ENCODE data around the gene LIG1. TPM values are rescaled to one million over a fixed set of nuclear protein-coding genes. Genes with fewer than 3 reads are reported as not detected.

LIG1 gene
- total RNA-seq: 138 and 144 TPM in 2 replicates

GRCh38 chr19:48169939-48170803 is at the start of gene LIG1, which contains the start of gene ZSWIM9:
Gene LIG1 (minus strand): TSS chr19:48170344. CDS start chr19:48165566, 4,778 bp downstream.
Gene ZSWIM9 (plus strand): TSS chr19:48170680. CDS start chr19:48171803, 1,123 bp downstream.
- Mint-ChIP-seq H3K4me3 (peak within 1 kb of the TSS; percentile 98), H3K9me3 (no peaks in the 10 kb centered on the region), H3K36me3 (ENCODE audit: low read depth) (peaks cover 36% of the 10 kb centered on the region), H3K27ac (peak within 1 kb of the TSS; percentile 96), H3K4me1 (peaks cover 34% of the 10 kb centered on the region), H3K27me3 (no peaks in the 10 kb centered on the region)
- intact Hi-C loops (cut with micrococcal nuclease): loop anchor here (1.0 to 2.0 kb wide), 2 partner anchors 34 to 91 kb away; no protein-coding TSS in a partner anchor
- DNase-seq: peak; percentile 97

DNA sequence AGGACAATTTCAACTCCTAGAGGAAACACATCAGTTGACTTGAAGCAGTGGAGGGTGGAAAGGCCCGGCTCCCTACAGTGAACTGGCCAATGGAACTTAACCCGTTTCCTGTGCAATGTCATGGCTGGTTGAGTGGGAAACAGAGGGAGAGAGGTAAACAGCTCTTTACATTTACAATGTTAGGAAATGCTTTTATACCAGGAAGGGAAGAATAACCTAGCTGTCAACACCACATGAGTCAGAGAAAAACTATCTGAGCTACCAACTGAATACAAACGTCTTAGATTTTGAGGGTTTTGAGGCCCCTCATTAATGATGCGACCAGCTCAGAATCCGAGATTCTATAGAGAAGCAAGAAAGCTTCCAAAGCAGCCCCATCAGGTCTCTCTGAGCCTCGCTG is 48.9 kb upstream of the LIG1 start:
- H3K36me3 Mint-ChIP-seq (ENCODE audit: low read depth): peaks cover 68% of the 10 kb centered on the region
- H3K9me3 Mint-ChIP-seq: no peaks in the 10 kb centered on the region
- intact Hi-C loops (cut with micrococcal nuclease): no loop called here
- no peak overlapping the region for H3K27ac Mint-ChIP-seq
- no peaks in the 10 kb centered on the region for H3K4me1 Mint-ChIP-seq
- no peak for DNase-seq
- H3K27me3 Mint-ChIP-seq: no peaks in the 10 kb centered on the region
- no peak overlapping the region for H3K4me3 Mint-ChIP-seq

DNA sequence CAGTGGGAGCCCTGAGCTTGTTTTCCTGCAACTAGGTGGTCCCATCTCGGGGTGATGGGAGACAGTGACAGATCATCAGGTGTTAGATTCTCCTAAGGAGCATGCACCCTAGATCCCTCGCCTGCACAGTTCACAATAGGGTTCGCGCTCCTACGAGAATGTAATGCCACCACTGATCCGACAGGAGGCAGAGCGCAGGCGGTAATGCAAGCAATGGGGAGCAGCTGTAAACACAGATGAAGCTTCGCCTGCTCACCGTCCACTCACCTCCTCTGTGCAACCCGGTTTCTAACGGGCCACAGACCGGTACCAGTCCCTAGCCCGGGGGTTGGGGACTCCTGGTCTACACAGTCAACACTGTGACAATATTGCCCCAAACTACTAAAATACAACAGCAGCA is 46.8 kb upstream of the LIG1 start:
- no peaks in the 10 kb centered on the region for H3K27me3 Mint-ChIP-seq
- intact Hi-C loops (cut with micrococcal nuclease): no loop called here
- no peak overlapping the region for H3K4me3 Mint-ChIP-seq
- H3K36me3 Mint-ChIP-seq (ENCODE audit: low read depth): peaks cover 71% of the 10 kb centered on the region
- H3K4me1 Mint-ChIP-seq: no peaks in the 10 kb centered on the region
- no peaks in the 10 kb centered on the region for H3K9me3 Mint-ChIP-seq
- no peak overlapping the region for H3K27ac Mint-ChIP-seq
- DNase-seq: no peak

DNA sequence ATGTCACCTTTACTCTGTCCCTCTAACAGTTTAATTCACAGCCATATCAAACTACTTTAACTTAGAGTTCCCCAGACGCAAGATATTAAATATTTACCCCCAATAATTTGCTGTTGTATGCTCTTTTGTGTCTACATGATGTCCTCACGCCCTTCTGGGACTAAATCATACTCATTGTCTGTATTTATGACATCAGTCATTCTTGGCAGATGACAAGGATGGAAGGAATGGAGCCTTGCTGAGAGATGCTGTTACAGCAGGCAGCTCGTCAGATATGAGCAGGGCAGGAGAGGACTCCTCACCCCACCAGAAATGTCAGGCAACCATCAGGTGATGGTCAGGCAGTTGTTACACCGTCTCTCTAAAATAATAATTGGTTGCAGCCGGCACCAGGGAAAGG is 43.8 kb upstream of the LIG1 start:
- no peak overlapping the region for H3K4me3 Mint-ChIP-seq
- peaks cover 66% of the 10 kb centered on the region for H3K36me3 Mint-ChIP-seq (ENCODE audit: low read depth)
- H3K9me3 Mint-ChIP-seq: no peaks in the 10 kb centered on the region
- H3K27me3 Mint-ChIP-seq: no peaks in the 10 kb centered on the region
- intact Hi-C loops (cut with micrococcal nuclease): no loop called here
- H3K4me1 Mint-ChIP-seq: peaks cover 2% of the 10 kb centered on the region
- no peak overlapping the region for H3K27ac Mint-ChIP-seq
- no peak for DNase-seq

DNA sequence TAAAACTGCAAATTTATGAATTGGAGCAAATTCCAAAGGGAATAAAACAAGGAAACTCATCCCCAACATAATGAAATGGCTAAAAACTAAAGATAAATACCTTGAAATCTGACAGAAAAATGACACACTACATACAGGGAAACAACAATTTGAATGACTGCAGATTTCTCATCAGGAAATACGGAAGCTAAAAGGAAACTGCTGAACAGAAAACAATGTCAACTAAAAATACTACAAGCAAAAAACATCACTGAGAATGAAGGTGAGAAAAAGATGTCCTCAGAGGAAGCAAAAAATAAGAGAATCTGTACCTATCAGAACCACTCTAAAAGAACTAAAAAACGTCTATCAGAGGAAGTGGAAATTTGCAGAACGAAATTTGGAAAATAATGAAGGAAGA is 39.9 kb upstream of the LIG1 start:
- no peak overlapping the region for H3K27ac Mint-ChIP-seq
- H3K27me3 Mint-ChIP-seq: no peaks in the 10 kb centered on the region
- no peaks in the 10 kb centered on the region for H3K9me3 Mint-ChIP-seq
- H3K4me1 Mint-ChIP-seq: peaks cover 13% of the 10 kb centered on the region
- H3K4me3 Mint-ChIP-seq: no peak overlapping the region
- peaks cover 45% of the 10 kb centered on the region for H3K36me3 Mint-ChIP-seq (ENCODE audit: low read depth)
- no peak for DNase-seq
- intact Hi-C loops (cut with micrococcal nuclease): no loop called here

DNA sequence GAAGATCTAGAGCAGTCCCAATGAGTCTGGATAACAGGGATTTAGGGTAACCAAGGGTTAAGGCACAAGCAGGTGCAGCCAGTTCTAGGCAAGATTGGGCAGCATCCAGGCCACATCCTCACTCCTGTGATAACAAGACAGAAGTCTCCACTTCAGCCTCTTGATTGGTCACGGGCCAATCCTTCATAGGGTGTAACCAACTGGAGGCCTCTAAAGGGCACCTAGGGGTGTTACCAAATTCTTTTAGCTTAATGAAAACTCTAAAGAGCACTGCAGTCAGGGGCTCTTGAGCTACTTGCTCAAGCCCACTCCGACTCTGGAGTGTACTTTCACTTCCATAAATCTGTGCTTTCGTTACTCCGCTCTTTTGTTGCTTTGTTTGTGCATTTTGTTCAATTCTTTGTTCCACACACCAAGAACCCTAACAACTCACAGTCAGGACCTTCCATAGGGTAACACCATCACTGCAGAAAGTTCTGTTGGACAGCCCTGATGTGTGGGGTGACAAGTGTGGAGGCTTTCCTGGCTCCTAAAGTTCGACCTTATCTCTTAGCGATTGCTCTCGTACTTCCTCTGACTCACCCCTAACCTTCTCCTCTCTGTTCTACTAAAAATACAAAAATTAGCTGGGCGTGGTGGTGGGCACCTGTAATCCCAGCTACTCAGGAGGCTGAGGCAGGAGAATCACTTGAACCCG is 36.4 kb upstream of the LIG1 start:
- Mint-ChIP-seq H3K27me3 (no peaks in the 10 kb centered on the region), H3K27ac (peak overlapping the region; percentile 60), H3K9me3 (no peaks in the 10 kb centered on the region), H3K36me3 (ENCODE audit: low read depth) (peaks cover 26% of the 10 kb centered on the region), H3K4me1 (peaks cover 16% of the 10 kb centered on the region), H3K4me3 (no peak overlapping the region)
- DNase-seq: no peak
- intact Hi-C loops (cut with micrococcal nuclease): no loop called here

DNA sequence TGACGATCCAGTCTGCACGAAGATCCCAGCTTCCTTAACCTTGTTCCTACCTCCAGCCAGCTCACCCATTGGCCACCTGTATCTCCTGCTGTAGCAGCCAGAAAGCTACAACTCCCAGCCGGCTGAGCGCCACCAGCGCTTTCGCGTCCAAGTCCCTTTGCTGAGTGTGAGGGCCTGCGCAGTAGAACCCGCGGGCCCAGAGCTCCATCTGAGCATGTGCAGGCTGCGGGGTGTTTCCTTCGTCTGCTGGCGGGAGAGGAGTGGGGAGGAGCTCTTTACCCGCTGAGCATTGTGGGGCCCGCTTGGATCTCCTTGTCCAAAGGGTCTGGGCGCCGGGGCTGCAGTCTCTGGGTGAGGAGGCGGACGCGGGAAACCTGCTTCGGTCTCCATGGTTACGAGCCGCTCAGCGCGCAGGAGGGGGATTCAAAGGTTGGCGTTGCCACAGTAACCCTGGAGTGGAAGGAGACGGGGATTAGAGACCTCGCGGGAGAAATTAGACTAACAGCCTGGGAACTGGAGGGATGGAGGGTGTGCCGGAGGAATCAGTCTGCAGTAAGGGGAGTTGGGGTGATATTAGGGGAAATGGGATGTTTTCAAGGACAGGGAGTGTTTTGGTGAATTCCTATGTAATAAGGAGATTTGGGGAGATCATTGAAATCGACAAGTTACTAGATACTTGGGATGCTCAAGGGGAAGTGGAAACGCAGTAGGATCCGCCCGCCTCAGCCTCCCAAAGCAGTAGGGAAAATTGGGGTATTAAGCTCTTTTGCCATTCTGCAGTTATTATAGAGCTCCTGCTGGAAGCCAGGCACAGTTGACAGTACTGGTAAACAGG is 33.9 kb upstream of the LIG1 start:
- DNase-seq: peak; percentile 98
- H3K9me3 Mint-ChIP-seq: no peaks in the 10 kb centered on the region
- H3K27me3 Mint-ChIP-seq: no peaks in the 10 kb centered on the region
- H3K4me1 Mint-ChIP-seq: peaks cover 14% of the 10 kb centered on the region
- H3K27ac Mint-ChIP-seq: no peak overlapping the region
- no peak overlapping the region for H3K4me3 Mint-ChIP-seq
- H3K36me3 Mint-ChIP-seq (ENCODE audit: low read depth): peaks cover 11% of the 10 kb centered on the region
- intact Hi-C loops (cut with micrococcal nuclease): loop anchor here (1.0 kb wide), 2 partner anchors 34 to 56 kb away; partner anchors contain the start of genes LIG1 and ZSWIM9

GRCh38 chr19:48203222-48203793 is 33.2 kb upstream of the LIG1 start:
- no peak overlapping the region for H3K27ac Mint-ChIP-seq
- H3K4me3 Mint-ChIP-seq: no peak overlapping the region
- DNase-seq: peak; percentile 65
- peaks cover 10% of the 10 kb centered on the region for H3K36me3 Mint-ChIP-seq (ENCODE audit: low read depth)
- H3K4me1 Mint-ChIP-seq: peaks cover 13% of the 10 kb centered on the region
- H3K27me3 Mint-ChIP-seq: no peaks in the 10 kb centered on the region
- no peaks in the 10 kb centered on the region for H3K9me3 Mint-ChIP-seq
- intact Hi-C loops (cut with micrococcal nuclease): no loop called here

- DNase-seq: no peak
- Mint-ChIP-seq H3K4me1 (peaks cover 5% of the 10 kb centered on the region), H3K27ac (peak overlapping the region; percentile 14), H3K9me3 (no peaks in the 10 kb centered on the region), H3K36me3 (ENCODE audit: low read depth) (peaks cover 3% of the 10 kb centered on the region), H3K27me3 (no peaks in the 10 kb centered on the region), H3K4me3 (no peak overlapping the region)
- intact Hi-C loops (cut with micrococcal nuclease): no loop called here
Measured at GRCh38 chr19:48196933-48197665, 27.0 kb upstream of the LIG1 start.

DNA sequence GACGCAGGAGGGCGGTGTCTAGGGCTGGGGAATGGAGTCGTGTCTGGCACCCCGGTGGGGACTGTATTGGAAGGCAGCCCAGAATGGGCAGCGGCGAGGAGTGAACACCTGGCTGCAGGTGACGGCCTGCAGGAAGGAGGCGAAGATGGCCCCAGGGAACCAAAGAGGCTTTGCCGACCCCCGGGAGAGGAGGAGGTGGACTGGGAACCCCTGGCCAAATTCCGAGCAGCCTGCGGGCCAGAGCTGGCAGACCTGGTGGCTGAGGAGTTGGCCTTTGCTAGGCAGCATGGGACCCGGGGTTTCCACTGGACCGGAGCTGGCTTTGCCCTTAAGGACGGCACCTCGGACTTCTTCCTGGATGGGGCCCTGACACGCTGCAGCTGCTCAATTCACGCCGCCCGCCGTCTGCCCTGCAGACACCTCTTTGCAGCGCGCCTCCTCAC is 26.2 kb upstream of the LIG1 start:
- no peak overlapping the region for H3K27ac Mint-ChIP-seq
- intact Hi-C loops (cut with micrococcal nuclease): no loop called here
- H3K9me3 Mint-ChIP-seq: no peaks in the 10 kb centered on the region
- peaks cover 2% of the 10 kb centered on the region for H3K4me1 Mint-ChIP-seq
- H3K4me3 Mint-ChIP-seq: no peak overlapping the region
- no peaks in the 10 kb centered on the region for H3K27me3 Mint-ChIP-seq
- peaks cover 6% of the 10 kb centered on the region for H3K36me3 Mint-ChIP-seq (ENCODE audit: low read depth)
- DNase-seq: no peak

DNA sequence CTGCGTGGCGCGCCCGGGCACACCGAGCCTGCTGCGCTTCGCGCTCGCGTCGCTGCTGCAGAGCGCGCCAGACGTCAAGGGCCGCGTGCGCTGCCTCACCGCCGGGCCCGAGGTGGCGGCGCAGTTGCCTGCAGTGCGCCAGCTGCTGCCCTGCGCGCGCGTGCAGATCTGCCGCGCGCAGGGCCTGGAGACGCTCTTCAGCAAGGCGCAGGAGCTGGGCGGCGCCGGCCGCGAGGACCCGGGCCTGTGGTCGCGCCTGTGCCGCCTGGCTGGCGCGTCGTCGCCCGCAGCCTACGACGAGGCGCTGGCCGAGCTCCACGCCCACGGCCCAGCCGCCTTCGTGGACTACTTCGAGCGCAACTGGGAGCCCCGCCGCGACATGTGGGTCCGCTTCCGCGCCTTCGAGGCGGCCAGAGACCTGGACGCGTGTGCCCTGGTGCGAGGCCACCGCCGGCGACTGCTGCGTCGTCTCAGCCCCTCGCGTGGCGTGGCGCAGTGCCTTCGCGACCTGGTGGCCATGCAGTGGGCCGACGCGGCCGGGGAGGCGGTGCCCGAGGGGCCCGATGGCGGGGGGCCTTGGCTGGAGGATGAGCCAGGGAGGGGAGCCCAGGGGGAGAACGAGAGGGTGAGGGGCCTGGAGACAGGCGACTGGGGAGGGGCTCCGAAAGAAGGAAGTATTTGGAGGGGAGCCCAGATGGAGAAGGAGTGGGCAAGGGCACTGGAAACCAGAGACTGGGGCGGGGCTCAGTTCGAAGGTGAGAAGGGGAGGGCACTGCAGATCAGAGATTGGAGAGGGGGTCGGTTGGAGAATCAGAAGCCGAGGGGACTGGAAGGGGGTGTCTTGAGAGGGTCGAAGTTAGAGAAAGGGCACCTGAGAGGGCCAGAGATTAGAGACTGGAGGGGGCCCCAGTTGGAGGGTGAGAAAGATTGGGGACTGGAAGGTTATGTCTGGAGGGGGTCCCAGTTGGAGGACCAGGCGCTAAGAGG is 25.0 kb upstream of the LIG1 start:
- H3K27me3 Mint-ChIP-seq: no peaks in the 10 kb centered on the region
- intact Hi-C loops (cut with micrococcal nuclease): no loop called here
- no peak for DNase-seq
- H3K4me1 Mint-ChIP-seq: peaks cover 2% of the 10 kb centered on the region
- H3K36me3 Mint-ChIP-seq (ENCODE audit: low read depth): peaks cover 12% of the 10 kb centered on the region
- no peak overlapping the region for H3K27ac Mint-ChIP-seq
- H3K4me3 Mint-ChIP-seq: no peak overlapping the region
- H3K9me3 Mint-ChIP-seq: no peaks in the 10 kb centered on the region

Data from activated CD4-positive, alpha-beta T cell treated with anti-CD3 and anti-CD28 coated beads, Interleukin-2, amount 10 ng/mL, durations not matched to agents 24 days and 14 days (primary cell).